WTC11 (cell line): ENCODE results near the gene PI4K2B. TPM values are rescaled to one million over a fixed set of nuclear protein-coding genes. Genes with fewer than 3 reads are reported as not detected.

Experiments
- ATAC-seq: fragments of 200-7000 bp; cut with Tn5 transposase; 2 replicates; pipeline ENCODE4 v1.10.0; 2021; ENCODE audit warnings: mild to moderate bottlenecking, moderate library complexity
- CTCF ChIA-PET: fragments of 300-600 bp; sonication (Branson Sonifier 250); formaldehyde crosslinking; loops from one replicate; lab custom pipeline; 2021; ENCODE audit warnings: antibody characterized with exemption; lab: Charles Lee
- POLR2A ChIA-PET: fragments of 350-600 bp; sonication (Branson Sonifier 250); formaldehyde crosslinking; loops from one replicate; lab custom pipeline; 2021; ENCODE audit warnings: antibody characterized with exemption; lab: Charles Lee
- DNase-seq: peaks from one replicate; pipeline ENCODE4 v3.0.0; 2021; ENCODE audit warnings: low spot score
- H3K27ac Mint-ChIP-seq: 2 replicates; pipeline ENCODE4 v1.8.0; 2021; ENCODE audit warnings: mixed read lengths
- H3K27me3 Mint-ChIP-seq: 2 replicates; pipeline ENCODE4 v1.8.0; 2021; ENCODE audit warnings: low read depth, mild to moderate bottlenecking, moderate library complexity, mixed read lengths
- H3K36me3 Mint-ChIP-seq: 2 replicates; pipeline ENCODE4 v1.8.0; 2021; ENCODE audit warnings: mixed read lengths
- H3K4me1 Mint-ChIP-seq: 2 replicates; pipeline ENCODE4 v1.8.0; 2022; ENCODE audit warnings: mixed read lengths
- H3K4me3 Mint-ChIP-seq: 2 replicates; pipeline ENCODE4 v1.8.0; 2021; ENCODE audit warnings: mild to moderate bottlenecking, moderate library complexity, mixed read lengths
- H3K9me3 Mint-ChIP-seq: 2 replicates; pipeline ENCODE4 v1.8.0; 2021; ENCODE audit warnings: mixed read lengths
- AR ChIP-seq: fragments of 250-450 bp; sonication (Bioruptor Pico); IDR thresholded peaks from 2 replicates; pipeline ENCODE4 v1.9.0; 2021; ENCODE audit warnings: mild to moderate bottlenecking
- E2F1 ChIP-seq: sonication (generic); formaldehyde crosslinking; IDR thresholded peaks from 2 replicates; pipeline ENCODE4 v1.8.0; 2022; ENCODE audit warnings: mild to moderate bottlenecking, missing genetic modification reagents
- ESRRA ChIP-seq: sonication (generic); formaldehyde crosslinking; IDR thresholded peaks from 2 replicates; pipeline ENCODE4 v1.8.1; 2022; ENCODE audit warnings: mild to moderate bottlenecking, missing genetic modification reagents, borderline replicate concordance
- IRF2 ChIP-seq: sonication (generic); formaldehyde crosslinking; IDR thresholded peaks from 2 replicates; pipeline ENCODE4 v1.8.0; 2022; ENCODE audit warnings: low read depth, missing genetic modification reagents, borderline replicate concordance
- JUN ChIP-seq: sonication (generic); formaldehyde crosslinking; IDR thresholded peaks from 2 replicates; pipeline ENCODE4 v1.8.0; 2023; ENCODE audit warnings: mild to moderate bottlenecking, missing genetic modification reagents
- MXD4 ChIP-seq: fragments of 250-450 bp; sonication (Bioruptor Pico); IDR thresholded peaks from 2 replicates; pipeline ENCODE4 v1.8.0; 2021; ENCODE audit warnings: mild to moderate bottlenecking, moderate library complexity, borderline replicate concordance
- MYBL2 ChIP-seq: sonication (generic); formaldehyde crosslinking; IDR thresholded peaks from 2 replicates; pipeline ENCODE4 v1.8.1; 2023; ENCODE audit warnings: mild to moderate bottlenecking, moderate library complexity, missing genetic modification reagents
- PRDM15 ChIP-seq: sonication (generic); formaldehyde crosslinking; IDR thresholded peaks from 2 replicates; pipeline ENCODE4 v1.8.0; 2022; ENCODE audit warnings: missing genetic modification reagents
- RELA ChIP-seq: sonication (generic); formaldehyde crosslinking; IDR thresholded peaks from 2 replicates; pipeline ENCODE4 v1.8.1; 2022; ENCODE audit warnings: missing genetic modification reagents, mild to moderate bottlenecking, borderline replicate concordance
- SMAD3 ChIP-seq: sonication (generic); formaldehyde crosslinking; IDR thresholded peaks from 2 replicates; pipeline ENCODE4 v1.8.0; 2022; ENCODE audit warnings: missing genetic modification reagents, mild to moderate bottlenecking, borderline replicate concordance
- USF2 ChIP-seq: sonication (generic); formaldehyde crosslinking; IDR thresholded peaks from 2 replicates; pipeline ENCODE4 v1.8.1; 2023; ENCODE audit warnings: mild to moderate bottlenecking, missing genetic modification reagents, moderate library complexity
- ZNF138 ChIP-seq: sonication (generic); formaldehyde crosslinking; conservative IDR thresholded peaks from 2 replicates; pipeline ENCODE4 v1.8.1; 2022; ENCODE audit warnings: mild to moderate bottlenecking, moderate library complexity, missing genetic modification reagents
- ZNF416 ChIP-seq: fragments of 250-450 bp; sonication (Bioruptor Pico); IDR thresholded peaks from 2 replicates; pipeline ENCODE4 v1.9.0; 2021; ENCODE audit warnings: mild to moderate bottlenecking, inconsistent platforms
- total RNA-seq: library from RNA; stranded (reverse); gene quantifications from 3 replicates; pipeline ENCODE4 v1.2.3, GENCODE V29; 2021
- TF ChIP-seq, protein P1 (sequence below): sonication (generic); formaldehyde crosslinking; IDR thresholded peaks from 2 replicates; pipeline ENCODE4 v1.8.1; 2022; ENCODE audit warnings: low read depth, missing genetic modification reagents, borderline replicate concordance
- TF ChIP-seq, protein P2 (sequence below): sonication (generic); formaldehyde crosslinking; conservative IDR thresholded peaks from 2 replicates; pipeline ENCODE4 v1.8.1; 2023; ENCODE audit warnings: mild to moderate bottlenecking, low read depth, missing genetic modification reagents, moderate library complexity
- TF ChIP-seq, protein P3 (sequence below): fragments of 250-450 bp; sonication (Bioruptor Pico); IDR thresholded peaks from 2 replicates; pipeline ENCODE4 v1.9.0; 2021; ENCODE audit warnings: mild to moderate bottlenecking, borderline replicate concordance
- TF ChIP-seq, protein P4 (sequence below): sonication (generic); formaldehyde crosslinking; IDR thresholded peaks from 2 replicates; pipeline ENCODE4 v1.8.0; 2022; ENCODE audit warnings: mild to moderate bottlenecking, missing genetic modification reagents

Gene PI4K2B
- total RNA-seq, 1 experiment from 2014 or later, result 15.1 TPM

GRCh38 chr4:25213347-25213979 is 20.4 kb upstream of the PI4K2B start:
- H3K4me3 Mint-ChIP-seq, result no peak overlapping the region
- ChIA-PET CTCF (no interaction called here), POLR2A (no interaction called here)
- ATAC-seq (no peak), DNase-seq (no peak)
- H3K27ac Mint-ChIP-seq, result no peak overlapping the region
- peaks cover 28% of the 10 kb centered on the region for H3K36me3 Mint-ChIP-seq
- H3K9me3 Mint-ChIP-seq, result peaks cover 43% of the 10 kb centered on the region
- peaks cover 32% of the 10 kb centered on the region for H3K4me1 Mint-ChIP-seq
- H3K27me3 Mint-ChIP-seq, result no peaks in the 10 kb centered on the region; the same call in 1 of the 2 replicates
- TF ChIP-seq, protein P1, sequence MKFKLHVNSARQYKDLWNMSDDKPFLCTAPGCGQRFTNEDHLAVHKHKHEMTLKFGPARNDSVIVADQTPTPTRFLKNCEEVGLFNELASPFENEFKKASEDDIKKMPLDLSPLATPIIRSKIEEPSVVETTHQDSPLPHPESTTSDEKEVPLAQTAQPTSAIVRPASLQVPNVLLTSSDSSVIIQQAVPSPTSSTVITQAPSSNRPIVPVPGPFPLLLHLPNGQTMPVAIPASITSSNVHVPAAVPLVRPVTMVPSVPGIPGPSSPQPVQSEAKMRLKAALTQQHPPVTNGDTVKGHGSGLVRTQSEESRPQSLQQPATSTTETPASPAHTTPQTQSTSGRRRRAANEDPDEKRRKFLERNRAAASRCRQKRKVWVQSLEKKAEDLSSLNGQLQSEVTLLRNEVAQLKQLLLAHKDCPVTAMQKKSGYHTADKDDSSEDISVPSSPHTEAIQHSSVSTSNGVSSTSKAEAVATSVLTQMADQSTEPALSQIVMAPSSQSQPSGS (CRISPR knock-in tag), result no peak
- TF ChIP-seq, protein P2, sequence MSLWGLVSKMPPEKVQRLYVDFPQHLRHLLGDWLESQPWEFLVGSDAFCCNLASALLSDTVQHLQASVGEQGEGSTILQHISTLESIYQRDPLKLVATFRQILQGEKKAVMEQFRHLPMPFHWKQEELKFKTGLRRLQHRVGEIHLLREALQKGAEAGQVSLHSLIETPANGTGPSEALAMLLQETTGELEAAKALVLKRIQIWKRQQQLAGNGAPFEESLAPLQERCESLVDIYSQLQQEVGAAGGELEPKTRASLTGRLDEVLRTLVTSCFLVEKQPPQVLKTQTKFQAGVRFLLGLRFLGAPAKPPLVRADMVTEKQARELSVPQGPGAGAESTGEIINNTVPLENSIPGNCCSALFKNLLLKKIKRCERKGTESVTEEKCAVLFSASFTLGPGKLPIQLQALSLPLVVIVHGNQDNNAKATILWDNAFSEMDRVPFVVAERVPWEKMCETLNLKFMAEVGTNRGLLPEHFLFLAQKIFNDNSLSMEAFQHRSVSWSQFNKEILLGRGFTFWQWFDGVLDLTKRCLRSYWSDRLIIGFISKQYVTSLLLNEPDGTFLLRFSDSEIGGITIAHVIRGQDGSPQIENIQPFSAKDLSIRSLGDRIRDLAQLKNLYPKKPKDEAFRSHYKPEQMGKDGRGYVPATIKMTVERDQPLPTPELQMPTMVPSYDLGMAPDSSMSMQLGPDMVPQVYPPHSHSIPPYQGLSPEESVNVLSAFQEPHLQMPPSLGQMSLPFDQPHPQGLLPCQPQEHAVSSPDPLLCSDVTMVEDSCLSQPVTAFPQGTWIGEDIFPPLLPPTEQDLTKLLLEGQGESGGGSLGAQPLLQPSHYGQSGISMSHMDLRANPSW, result no peak
- TF ChIP-seq, protein P3, sequence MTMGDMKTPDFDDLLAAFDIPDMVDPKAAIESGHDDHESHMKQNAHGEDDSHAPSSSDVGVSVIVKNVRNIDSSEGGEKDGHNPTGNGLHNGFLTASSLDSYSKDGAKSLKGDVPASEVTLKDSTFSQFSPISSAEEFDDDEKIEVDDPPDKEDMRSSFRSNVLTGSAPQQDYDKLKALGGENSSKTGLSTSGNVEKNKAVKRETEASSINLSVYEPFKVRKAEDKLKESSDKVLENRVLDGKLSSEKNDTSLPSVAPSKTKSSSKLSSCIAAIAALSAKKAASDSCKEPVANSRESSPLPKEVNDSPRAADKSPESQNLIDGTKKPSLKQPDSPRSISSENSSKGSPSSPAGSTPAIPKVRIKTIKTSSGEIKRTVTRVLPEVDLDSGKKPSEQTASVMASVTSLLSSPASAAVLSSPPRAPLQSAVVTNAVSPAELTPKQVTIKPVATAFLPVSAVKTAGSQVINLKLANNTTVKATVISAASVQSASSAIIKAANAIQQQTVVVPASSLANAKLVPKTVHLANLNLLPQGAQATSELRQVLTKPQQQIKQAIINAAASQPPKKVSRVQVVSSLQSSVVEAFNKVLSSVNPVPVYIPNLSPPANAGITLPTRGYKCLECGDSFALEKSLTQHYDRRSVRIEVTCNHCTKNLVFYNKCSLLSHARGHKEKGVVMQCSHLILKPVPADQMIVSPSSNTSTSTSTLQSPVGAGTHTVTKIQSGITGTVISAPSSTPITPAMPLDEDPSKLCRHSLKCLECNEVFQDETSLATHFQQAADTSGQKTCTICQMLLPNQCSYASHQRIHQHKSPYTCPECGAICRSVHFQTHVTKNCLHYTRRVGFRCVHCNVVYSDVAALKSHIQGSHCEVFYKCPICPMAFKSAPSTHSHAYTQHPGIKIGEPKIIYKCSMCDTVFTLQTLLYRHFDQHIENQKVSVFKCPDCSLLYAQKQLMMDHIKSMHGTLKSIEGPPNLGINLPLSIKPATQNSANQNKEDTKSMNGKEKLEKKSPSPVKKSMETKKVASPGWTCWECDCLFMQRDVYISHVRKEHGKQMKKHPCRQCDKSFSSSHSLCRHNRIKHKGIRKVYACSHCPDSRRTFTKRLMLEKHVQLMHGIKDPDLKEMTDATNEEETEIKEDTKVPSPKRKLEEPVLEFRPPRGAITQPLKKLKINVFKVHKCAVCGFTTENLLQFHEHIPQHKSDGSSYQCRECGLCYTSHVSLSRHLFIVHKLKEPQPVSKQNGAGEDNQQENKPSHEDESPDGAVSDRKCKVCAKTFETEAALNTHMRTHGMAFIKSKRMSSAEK (CRISPR knock-in tag), result no peak
- no peak for TF ChIP-seq MYBL2 (CRISPR knock-in tag)
- TF ChIP-seq USF2 (CRISPR knock-in tag), result no peak
- no peak for TF ChIP-seq IRF2 (CRISPR knock-in tag)
- no peak for TF ChIP-seq MXD4
- TF ChIP-seq AR, result no peak
- TF ChIP-seq E2F1, result no peak
- TF ChIP-seq JUN, result no peak
- no peak for TF ChIP-seq ZNF416 (CRISPR knock-in tag)
- no peak for TF ChIP-seq ZNF138 (CRISPR knock-in tag)
- no peak for TF ChIP-seq SMAD3 (CRISPR knock-in tag)
- no peak for TF ChIP-seq PRDM15
- TF ChIP-seq RELA (CRISPR knock-in tag), result no peak
- no peak for TF ChIP-seq ESRRA
- TF ChIP-seq, protein P4, sequence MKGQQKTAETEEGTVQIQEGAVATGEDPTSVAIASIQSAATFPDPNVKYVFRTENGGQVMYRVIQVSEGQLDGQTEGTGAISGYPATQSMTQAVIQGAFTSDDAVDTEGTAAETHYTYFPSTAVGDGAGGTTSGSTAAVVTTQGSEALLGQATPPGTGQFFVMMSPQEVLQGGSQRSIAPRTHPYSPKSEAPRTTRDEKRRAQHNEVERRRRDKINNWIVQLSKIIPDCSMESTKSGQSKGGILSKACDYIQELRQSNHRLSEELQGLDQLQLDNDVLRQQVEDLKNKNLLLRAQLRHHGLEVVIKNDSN, result no peak
